Ectodermal cell (in vitro differentiated cells): ENCODE measurements around the gene PRKCB.

ENCODE experiments used
- H3K27ac ChIP-seq: 2 replicates; pipeline ENCODE4 v1.7.0; 2013; ENCODE audit warnings: mild to moderate bottlenecking, low read depth, low read length; ENCODE audit not compliant: insufficient read depth, poor library complexity, severe bottlenecking
- H3K27me3 ChIP-seq: 2 replicates; pipeline ENCODE4 v1.7.0; 2013; ENCODE audit warnings: mild to moderate bottlenecking, low read length; ENCODE audit not compliant: insufficient read depth, control insufficient read depth, poor library complexity, severe bottlenecking
- H3K36me3 ChIP-seq: one replicate; pipeline ENCODE4 v1.7.0; 2013; ENCODE audit warnings: low read length; ENCODE audit not compliant: control insufficient read depth, insufficient read depth
- H3K4me1 ChIP-seq: one replicate; pipeline ENCODE4 v1.7.0; 2013; ENCODE audit warnings: low read length; ENCODE audit not compliant: control insufficient read depth, insufficient read depth
- H3K4me3 ChIP-seq: 2 replicates; pipeline ENCODE4 v1.7.0; 2013; ENCODE audit warnings: low read depth, low read length, control low read depth; ENCODE audit not compliant: insufficient read depth
- H3K9me3 ChIP-seq: 2 replicates; pipeline ENCODE4 v1.7.0; 2013; ENCODE audit warnings: mild to moderate bottlenecking, low read length, moderate library complexity; ENCODE audit not compliant: control insufficient read depth
- WGBS, 2 experiments: methylation state at CpG; one replicate each; pipeline ENCODE4 v1.1.7; 2013; ENCODE audit warnings: missing lambda C conversion rate in 2 of 2; 5-methylcytosine and 5-hydroxymethylcytosine counted together

Gene PRKCB

GRCh38 chr16:23949630-23950290, 114.0 kb downstream of the PRKCB start:
- Histone ChIP-seq H3K27me3 (no peaks in the 10 kb centered on the region), H3K36me3 (no peaks in the 10 kb centered on the region), H3K4me1 (peaks cover 30% of the 10 kb centered on the region), H3K4me3 (no peak overlapping the region), H3K9me3 (no peaks in the 10 kb centered on the region), H3K27ac (no peak overlapping the region)
- 95 to 98% methylated on average over 4 to 5 of the region's 5 CpGs for WGBS, 2 experiments

DNA sequence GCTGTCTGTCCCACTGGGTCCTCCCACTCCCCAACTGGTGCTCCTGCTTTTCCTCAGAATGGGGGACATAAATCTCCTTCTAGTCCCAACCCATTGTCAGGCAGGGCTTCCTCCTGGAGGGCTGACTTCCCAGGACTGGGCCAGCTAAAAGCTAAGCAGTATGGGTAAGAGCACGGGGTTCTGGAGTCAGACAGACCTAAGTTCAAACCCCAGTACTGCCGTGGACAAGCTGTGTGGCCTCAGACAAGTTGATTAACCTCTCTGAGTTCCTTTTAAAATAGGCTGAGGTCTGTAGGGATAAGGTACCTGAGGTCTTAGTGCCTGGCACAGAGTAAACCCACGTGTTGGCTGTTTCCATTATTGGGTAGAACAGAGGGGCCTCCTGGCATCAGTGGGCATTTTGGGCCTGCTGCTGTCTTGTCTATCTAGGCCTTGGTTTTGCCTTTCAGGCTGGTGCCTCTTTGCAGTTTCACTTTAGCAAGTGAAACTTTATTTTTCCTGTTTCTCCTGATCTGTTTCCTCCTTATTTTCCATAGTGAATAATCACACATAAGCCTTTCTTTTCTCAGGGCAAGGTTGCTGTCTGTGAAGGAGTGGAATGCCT, 114.6 kb downstream of the PRKCB start:
- Histone ChIP-seq H3K27ac (no peak overlapping the region), H3K4me1 (peaks cover 23% of the 10 kb centered on the region), H3K27me3 (no peaks in the 10 kb centered on the region), H3K36me3 (no peaks in the 10 kb centered on the region), H3K4me3 (no peak overlapping the region), H3K9me3 (no peaks in the 10 kb centered on the region)
- 95 to 96% methylated on average over 3 of the region's 3 CpGs for WGBS, 2 experiments

GRCh38 chr16:23950898-23951297, 115.1 kb downstream of the PRKCB start:
- Histone ChIP-seq H3K36me3 (no peaks in the 10 kb centered on the region), H3K27me3 (no peaks in the 10 kb centered on the region), H3K4me1 (peaks cover 18% of the 10 kb centered on the region), H3K4me3 (no peak overlapping the region), H3K27ac (no peak overlapping the region), H3K9me3 (no peaks in the 10 kb centered on the region)
- WGBS, 2 experiments = 73 to 79% methylated on average over 7 of the region's 7 CpGs

- Histone ChIP-seq H3K27ac (peak overlapping the region; percentile 53), H3K4me1 (peaks cover 20% of the 10 kb centered on the region), H3K27me3 (no peaks in the 10 kb centered on the region), H3K4me3 (no peak overlapping the region), H3K9me3 (no peaks in the 10 kb centered on the region), H3K36me3 (no peaks in the 10 kb centered on the region)
- WGBS, 2 experiments = 27 to 29% methylated on average over 13 of the region's 13 CpGs
Measured at GRCh38 chr16:23952128-23952970, 116.6 kb downstream of the PRKCB start.

DNA sequence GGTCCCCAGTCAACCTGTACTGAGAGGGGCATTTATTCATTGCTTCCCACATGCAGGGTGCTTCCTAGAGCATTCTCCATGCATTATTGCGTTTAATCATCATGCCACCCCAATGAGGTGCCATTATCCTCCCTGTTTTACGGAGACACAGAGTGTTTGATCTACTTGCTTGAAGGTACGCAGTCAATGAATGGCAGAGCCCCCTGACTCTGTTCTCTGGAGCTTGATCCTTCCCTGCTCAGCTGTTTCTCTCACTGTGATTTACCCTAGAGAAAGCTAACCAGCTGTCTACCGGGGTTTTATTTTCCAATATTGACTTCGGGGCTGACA, 117.2 kb downstream of the PRKCB start:
- 91 to 93% methylated on average over 5 of the region's 5 CpGs for WGBS, 2 experiments
- H3K4me1 ChIP-seq = peaks cover 21% of the 10 kb centered on the region
- H3K36me3 ChIP-seq = no peaks in the 10 kb centered on the region
- H3K4me3 ChIP-seq = no peak overlapping the region
- H3K9me3 ChIP-seq = no peaks in the 10 kb centered on the region
- no peaks in the 10 kb centered on the region for H3K27me3 ChIP-seq
- H3K27ac ChIP-seq = no peak overlapping the region

- Histone ChIP-seq H3K27me3 (no peaks in the 10 kb centered on the region), H3K4me1 (peaks cover 21% of the 10 kb centered on the region), H3K9me3 (no peaks in the 10 kb centered on the region), H3K36me3 (no peaks in the 10 kb centered on the region), H3K4me3 (no peak overlapping the region), H3K27ac (no peak overlapping the region)
- WGBS, 2 experiments = 78 to 89% methylated on average over 1 to 2 of the region's 2 CpGs
Measured at GRCh38 chr16:23953476-23953875, 117.7 kb downstream of the PRKCB start.

GRCh38 chr16:23955088-23955487, 119.3 kb downstream of the PRKCB start:
- Histone ChIP-seq H3K36me3 (no peaks in the 10 kb centered on the region), H3K9me3 (no peaks in the 10 kb centered on the region), H3K27ac (no peak overlapping the region), H3K4me1 (peaks cover 21% of the 10 kb centered on the region), H3K4me3 (no peak overlapping the region), H3K27me3 (no peaks in the 10 kb centered on the region)
- whole genome bisulfite sequencing, 2 experiments = 80 to 81% methylated on average over 7 of the region's 7 CpGs

- WGBS, 2 experiments = 80 to 85% methylated on average over 2 of the region's 2 CpGs
- no peak overlapping the region for H3K27ac ChIP-seq
Measured at GRCh38 chr16:23957287-23957686, 121.5 kb downstream of the PRKCB start.

GRCh38 chr16:23959072-23959751, 123.4 kb downstream of the PRKCB start:
- Histone ChIP-seq H3K27me3 (no peaks in the 10 kb centered on the region), H3K4me3 (no peak overlapping the region), H3K4me1 (peaks cover 4% of the 10 kb centered on the region), H3K9me3 (no peaks in the 10 kb centered on the region), H3K36me3 (no peaks in the 10 kb centered on the region), H3K27ac (no peak overlapping the region)
- 88 to 90% methylated on average over 10 of the region's 11 CpGs for WGBS, 2 experiments

More at GRCh38 chr16:23957287-23957686, 121.5 kb downstream of the PRKCB start:
- Histone ChIP-seq H3K4me1 (peaks cover 14% of the 10 kb centered on the region), H3K9me3 (no peaks in the 10 kb centered on the region), H3K4me3 (no peak overlapping the region), H3K27me3 (no peaks in the 10 kb centered on the region), H3K36me3 (no peaks in the 10 kb centered on the region)

- peaks cover 4% of the 10 kb centered on the region for H3K4me1 ChIP-seq
- 87 to 94% methylated on average over 4 of the region's 4 CpGs for WGBS, 2 experiments
- no peaks in the 10 kb centered on the region for H3K36me3 ChIP-seq
- H3K4me3 ChIP-seq = no peak overlapping the region
- H3K27ac ChIP-seq = no peak overlapping the region
- no peaks in the 10 kb centered on the region for H3K9me3 ChIP-seq
- H3K27me3 ChIP-seq = no peaks in the 10 kb centered on the region
Measured at GRCh38 chr16:23959752-23960072, 123.9 kb downstream of the PRKCB start.
